NCI-H1417 (cell line): ENCODE measurements around the gene ZNF385B.
"Not testable (repeated sequence)": the region's sequence is repeated elsewhere in the genome, so short reads cannot be mapped to it uniquely, and the experiment has no call there.

Source experiments
- DNase-seq, 3 experiments: peaks; one replicate each; lab custom pipeline; 2025; lab: John Stamatoyannopoulos, UW

Gene ZNF385B

GRCh38 chr2:179512281-179513035 lies 349.0 kb downstream of the ZNF385B start:
- DNase-seq: no peak

DNA sequence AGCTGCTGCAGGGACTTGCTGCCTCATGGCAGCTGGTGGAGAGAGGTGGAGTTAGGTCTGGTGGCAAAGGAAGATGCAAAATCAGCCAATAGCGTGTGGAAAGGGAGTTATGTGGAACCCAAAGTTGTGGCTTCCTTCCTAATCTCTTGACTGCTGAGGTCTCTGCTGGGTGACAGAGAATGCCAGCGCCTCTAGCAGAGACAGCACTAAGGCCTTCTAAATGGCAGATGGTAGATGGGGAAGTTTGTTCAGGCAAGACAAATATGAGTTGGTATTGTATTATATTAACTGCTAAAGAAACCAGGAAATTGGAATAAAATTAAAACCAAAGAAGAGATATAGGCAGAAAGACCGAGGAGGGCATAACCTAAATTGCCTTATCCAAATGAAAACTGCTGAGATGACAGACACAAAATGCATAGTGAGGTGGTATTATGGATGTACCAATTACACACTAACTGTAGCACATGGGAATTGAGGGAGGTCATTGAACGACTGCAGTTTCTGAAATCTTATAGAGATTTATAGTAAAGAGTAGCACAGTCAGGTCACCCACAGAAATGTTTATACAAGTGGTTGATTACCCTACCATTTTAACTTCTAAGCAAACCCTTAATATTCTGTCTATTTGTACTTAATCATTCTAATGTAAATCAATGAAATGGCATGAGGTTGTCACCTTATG lies 350.2 kb downstream of the ZNF385B start:
- no peak for DNase-seq

DNA sequence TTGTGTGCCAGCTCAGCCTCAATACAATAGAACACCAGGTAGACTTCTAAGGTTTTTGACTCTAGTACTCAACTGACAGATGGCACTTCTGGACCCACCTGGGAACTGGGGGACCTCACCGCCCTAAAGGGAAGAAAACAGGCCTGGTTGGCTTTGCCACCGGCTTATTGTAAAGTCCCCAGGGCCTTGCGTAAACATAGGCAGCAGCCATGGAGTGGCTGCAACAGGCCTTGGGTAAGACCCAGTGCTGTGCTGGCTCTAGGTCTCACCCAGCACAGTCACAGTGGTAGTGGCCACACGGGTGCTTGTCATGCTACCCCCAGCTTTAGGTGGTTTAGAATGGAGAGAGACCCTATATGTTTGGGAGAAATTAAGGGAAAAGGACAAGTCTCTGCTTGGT lies 366.1 kb downstream of the ZNF385B start:
- no peak for DNase-seq

DNA sequence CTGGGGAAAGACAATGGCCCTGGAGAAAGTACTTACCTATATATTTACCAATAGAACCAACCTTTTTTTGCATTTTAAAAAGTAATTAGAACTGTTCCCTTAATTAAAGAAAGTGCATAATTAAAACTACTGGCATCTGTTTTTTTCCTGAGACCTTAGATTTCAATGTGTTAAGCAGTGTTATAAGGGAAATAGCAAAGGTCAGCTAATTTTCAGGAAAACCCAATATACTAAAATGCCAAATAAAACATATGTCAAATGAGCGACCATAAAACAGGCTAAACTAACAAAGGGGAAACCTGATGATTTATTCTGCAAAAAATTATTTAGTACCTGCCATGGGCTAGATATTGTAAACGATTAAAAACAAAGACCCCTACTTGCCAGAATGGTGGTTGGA lies 372.8 kb downstream of the ZNF385B start:
- DNase-seq: no peak

- DNase-seq: peak in 2 of 3 experiments; percentile 14 to 71
These were observed 374.2 kb downstream of the ZNF385B start for GRCh38 chr2:179487010-179487731.

DNA sequence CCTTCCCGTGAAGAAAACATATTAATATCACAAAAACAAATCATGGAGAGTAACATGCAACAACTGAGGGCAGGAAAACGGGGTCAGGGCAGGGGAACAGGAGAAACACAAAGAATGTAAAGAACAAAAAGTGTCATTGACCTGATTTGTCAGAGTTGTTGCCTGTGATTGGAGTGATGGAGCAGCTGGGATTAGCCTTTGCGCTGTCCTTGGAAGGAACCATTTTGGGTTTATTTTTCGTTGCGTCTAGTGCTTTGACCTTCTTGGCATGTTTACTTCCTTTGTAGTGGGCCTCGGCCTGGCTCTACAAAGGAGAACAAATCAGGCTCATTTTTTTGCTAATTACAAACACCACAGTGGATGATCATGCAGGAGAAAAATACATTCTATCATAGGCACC lies 378.3 kb downstream of the ZNF385B start:
- DNase-seq: no peak

- DNase-seq: peak in 1 of 3 experiments; percentile 7
These were observed 381.5 kb downstream of the ZNF385B start for GRCh38 chr2:179479947-179480346.

DNA sequence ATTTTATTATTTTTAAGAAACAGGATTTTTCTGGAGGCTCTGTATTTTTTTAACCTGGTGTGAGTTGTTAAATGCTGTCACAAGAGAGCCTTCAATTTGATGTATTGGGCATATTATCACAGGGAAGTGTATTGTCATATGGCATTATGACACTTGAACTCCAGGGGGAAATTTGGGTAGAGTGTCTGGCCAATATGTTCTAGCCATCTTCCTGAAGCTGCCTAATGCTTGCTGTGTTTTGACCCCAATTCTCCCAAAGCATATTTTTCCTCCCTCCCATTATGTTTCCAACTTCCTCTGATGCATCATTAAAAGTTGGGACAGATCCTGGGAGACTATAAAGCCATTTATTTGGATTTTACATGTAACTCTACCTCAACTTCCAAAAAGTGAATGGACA lies 382.6 kb downstream of the ZNF385B start:
- DNase-seq: peak in 1 of 3 experiments; percentile 24

- no peak for DNase-seq
These were observed 390.4 kb downstream of the ZNF385B start for GRCh38 chr2:179470992-179471391.

DNA sequence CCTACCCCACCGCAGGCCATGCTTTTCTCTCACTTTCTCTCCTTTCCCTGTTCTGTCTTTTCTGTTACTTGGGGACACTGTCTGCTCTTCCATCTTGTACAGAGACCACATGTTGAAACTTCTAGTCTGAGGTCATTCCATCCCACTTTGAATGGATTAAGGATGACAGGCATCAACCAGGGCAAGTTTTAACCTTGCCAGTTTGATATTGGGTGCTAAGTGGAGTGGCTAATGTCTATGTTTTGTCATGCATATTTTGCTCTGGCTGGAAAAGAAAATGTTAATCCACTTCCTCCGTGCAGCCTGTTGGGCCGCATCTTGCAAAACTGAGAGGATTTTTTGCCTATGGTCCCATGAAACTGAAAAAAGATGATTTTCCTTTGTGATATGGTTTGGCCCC lies 391.3 kb downstream of the ZNF385B start:
- no peak for DNase-seq

DNA sequence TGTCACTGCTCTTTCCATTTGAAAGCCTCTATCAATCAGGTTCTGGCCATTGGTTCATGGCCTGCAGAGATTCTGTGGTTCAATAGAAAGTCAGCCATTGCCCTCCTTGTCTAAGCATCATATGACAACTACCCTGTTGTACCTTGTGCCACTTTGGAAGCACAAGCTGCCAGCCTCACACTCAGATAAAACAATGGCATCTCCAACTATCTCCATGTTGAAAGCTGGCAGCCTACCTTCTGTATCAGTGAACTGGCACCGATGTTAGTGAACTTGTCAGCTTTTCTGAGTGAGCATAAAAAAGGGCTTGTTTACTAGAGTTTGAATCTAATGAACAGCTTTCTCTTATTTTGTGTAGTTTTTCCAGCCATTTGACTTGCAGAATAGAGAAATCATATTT lies 393.5 kb downstream of the ZNF385B start:
- DNase-seq: no peak

DNA sequence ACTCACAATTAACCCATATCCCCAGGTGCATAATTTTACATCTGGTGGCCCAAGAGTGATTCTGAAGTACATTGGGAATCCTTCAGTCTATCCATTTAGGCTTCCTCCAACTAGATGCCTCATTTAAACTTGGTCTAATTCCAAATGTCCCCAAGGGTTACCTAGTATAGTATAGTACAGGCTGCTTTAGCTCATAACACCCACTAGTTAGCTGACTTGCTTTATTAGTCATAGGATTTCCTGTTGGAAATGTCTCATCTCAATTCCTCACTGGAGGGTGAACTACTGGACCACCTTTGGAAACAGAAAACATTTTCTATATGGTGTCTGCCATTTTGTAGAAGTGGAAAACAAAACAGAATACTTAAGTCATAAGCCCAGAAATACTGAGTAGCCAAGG lies 394.3 kb downstream of the ZNF385B start:
- no peak for DNase-seq

DNA sequence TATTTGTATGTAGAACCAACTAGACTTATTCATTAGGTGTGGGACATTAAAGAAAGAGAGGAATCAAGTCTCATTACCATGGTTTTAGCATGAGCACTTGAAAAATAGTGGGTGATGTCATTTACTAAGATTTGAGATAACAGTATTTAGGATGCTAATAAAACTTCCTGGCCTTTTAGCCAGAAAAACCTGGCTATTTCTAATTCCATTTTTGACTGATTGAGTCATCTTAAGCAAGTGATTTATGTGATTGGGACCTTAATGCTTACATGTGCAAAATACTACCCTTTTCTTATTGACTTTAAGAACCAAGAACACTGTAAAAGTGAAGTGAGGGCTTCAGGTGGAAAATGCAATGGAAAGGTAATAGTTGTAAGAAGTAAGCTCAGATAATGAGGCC lies 400.0 kb downstream of the ZNF385B start:
- DNase-seq: no peak

DNA sequence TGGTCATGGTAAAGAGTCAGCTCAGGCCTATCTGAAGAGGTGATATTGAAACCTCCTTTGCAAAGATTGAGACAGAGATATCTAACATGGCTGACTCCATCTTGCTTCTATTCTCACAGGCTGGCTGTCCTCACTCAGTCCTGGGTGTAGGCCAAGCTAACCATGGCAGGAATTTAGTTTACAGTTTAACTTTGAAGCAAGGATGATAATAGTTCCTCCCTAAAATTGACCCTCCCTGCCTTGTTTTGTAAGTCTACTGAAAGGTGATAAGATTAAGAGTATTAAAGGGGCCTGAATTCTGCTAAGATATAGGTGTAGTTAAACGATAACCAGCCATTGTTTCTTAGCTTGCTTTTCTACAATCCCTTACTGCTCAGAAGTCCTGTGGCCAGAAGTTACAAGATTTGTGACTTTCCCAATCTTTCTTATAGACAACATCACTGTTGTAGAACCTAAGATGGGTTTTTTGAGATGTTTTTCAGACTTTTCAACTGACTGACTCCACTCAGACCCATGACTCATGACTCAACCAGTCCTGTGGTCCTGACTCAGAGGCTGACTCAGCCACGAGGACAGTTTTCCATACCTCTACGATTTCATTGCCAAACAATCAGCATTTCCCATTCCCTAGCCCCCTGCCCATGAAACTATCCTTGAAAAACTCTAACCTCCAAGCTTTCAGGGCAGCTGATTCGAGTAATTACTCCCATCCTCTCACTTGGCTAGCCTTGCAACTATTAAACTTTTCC lies 401.1 kb downstream of the ZNF385B start:
- no peak for DNase-seq

- DNase-seq: not testable (repeated sequence)
These were observed 403.3 kb downstream of the ZNF385B start for GRCh38 chr2:179458113-179458512.

GRCh38 chr2:179455824-179456223 lies 405.6 kb downstream of the ZNF385B start:
- DNase-seq: no peak

DNA sequence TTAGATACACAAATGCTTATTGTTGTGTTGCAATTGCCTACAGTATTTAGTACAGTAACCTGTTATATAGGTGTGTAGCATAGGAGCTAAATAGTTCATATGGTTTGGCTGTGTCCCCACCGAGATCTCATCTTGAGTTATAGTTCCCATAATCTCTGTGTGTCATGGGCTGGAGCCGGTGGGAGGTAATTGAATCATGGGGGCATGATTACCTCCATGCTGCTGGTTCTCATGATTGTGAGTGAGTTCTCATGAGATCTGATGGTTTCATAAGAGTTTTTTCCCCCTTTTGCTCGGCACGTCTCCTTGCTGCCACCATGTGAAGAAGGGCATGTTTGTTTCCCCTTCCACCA lies 406.3 kb downstream of the ZNF385B start:
- no peak for DNase-seq

GRCh38 chr2:179454443-179455171 lies 406.8 kb downstream of the ZNF385B start:
- no peak for DNase-seq

GRCh38 chr2:179449010-179449409 lies 412.4 kb downstream of the ZNF385B start:
- DNase-seq: no peak

DNA sequence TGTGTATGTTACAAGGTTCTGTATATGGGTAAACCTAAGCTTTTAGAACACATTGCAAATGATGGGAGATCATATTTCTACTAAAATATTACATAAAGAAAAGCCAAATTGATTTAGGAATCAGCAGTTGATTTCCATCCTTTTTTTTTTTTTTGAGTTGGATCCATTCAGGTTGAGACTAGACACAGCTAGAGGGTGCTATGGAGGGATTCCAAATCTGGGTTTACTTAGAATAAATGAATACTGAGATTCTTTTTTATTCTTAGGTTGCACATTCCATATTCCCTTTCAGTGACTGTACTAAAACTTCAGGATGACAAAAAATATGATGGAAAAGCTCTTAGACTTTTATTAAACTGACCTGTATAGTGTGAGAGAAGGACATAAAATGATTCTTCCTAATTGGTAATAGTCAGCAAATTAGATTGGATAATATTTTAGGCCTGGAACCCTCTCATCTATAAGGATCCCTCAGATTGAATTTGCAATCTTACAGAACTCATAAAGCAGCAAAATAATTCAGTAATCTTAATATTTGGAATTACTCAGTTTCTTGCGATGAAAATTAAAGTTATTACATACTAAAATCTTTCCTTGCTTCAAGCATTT lies 413.5 kb downstream of the ZNF385B start:
- DNase-seq: no peak

- no peak for DNase-seq
These were observed 414.0 kb downstream of the ZNF385B start for GRCh38 chr2:179447421-179447820.
